Small intestine (tissue), 7 donors: ENCODE data around the gene CNPY2. TPM values are rescaled to one million over a fixed set of nuclear protein-coding genes. Genes with fewer than 3 reads are reported as not detected.

Experiments used
- DNase-seq, 2 donors: peaks; one replicate each; pipeline versions ENCODE4 v3.0.0 to v3.0.0-alpha.2; 2013
- FAIRE-seq: peaks from 2 replicates; lab custom pipeline; 2012; peaks lifted over from hg19 to GRCh38; lab: Jason Lieb, UNC
- H3K27ac ChIP-seq, 3 donors: one replicate each; pipeline ENCODE4 v1.5.1; 2013; ENCODE audit warnings: low read length in 2 of 3, mild to moderate bottlenecking in 2 of 3, control low read depth in 1 of 3, inconsistent platforms in 1 of 3, low read depth in 1 of 3, moderate library complexity in 1 of 3
- H3K27me3 ChIP-seq, 3 donors: one replicate each; pipeline ENCODE4 v1.6.1; 2013; ENCODE audit warnings: low read length in 3 of 3, inconsistent platforms in 1 of 3; ENCODE audit not compliant: control insufficient read depth in 3 of 3, insufficient read depth in 3 of 3
- H3K36me3 ChIP-seq, 3 donors: one replicate each; pipeline ENCODE4 v1.6.1; 2013; ENCODE audit warnings: low read length in 3 of 3, inconsistent platforms in 1 of 3, low read depth in 1 of 3, mild to moderate bottlenecking in 1 of 3, moderate library complexity in 1 of 3; ENCODE audit not compliant: control insufficient read depth in 3 of 3, insufficient read depth in 2 of 3
- H3K4me1 ChIP-seq, 3 donors: one replicate each; pipeline ENCODE4 v1.6.1; 2013; ENCODE audit warnings: low read length in 2 of 3, inconsistent platforms in 1 of 3, low read depth in 1 of 3, mild to moderate bottlenecking in 1 of 3, moderate library complexity in 1 of 3; ENCODE audit not compliant: control insufficient read depth in 3 of 3, insufficient read depth in 2 of 3
- H3K4me3 ChIP-seq, 3 donors: one replicate each; pipeline ENCODE4 v1.5.1; 2013; ENCODE audit warnings: low read length in 3 of 3, control low read depth in 1 of 3, inconsistent platforms in 1 of 3, low read depth in 1 of 3, mild to moderate bottlenecking in 1 of 3, moderate library complexity in 1 of 3
- H3K9me3 ChIP-seq, 2 donors: one replicate each; pipeline ENCODE4 v1.6.1; 2013; ENCODE audit warnings: low read depth in 1 of 2, low read length in 1 of 2; ENCODE audit not compliant: control insufficient read depth in 2 of 2, insufficient read depth in 1 of 2
- WGBS, 3 donors: extraction: QIAGEN DNeasy Blood & Tissue Kit; methylation state at CpG; one replicate each; pipeline ENCODE4 v1.1.7; 2013; 5-methylcytosine and 5-hydroxymethylcytosine counted together
- polyA plus RNA-seq, 4 donors: library from polyadenylated mRNA; stranded (reverse) in 3 of 4; unstranded in 1 of 4; fragments of 200-250 nt in 3 of 4; fragments of 120-200 nt in 1 of 4; gene quantifications; one replicate each; pipeline versions ENCODE4 v1.2.1 to v1.2.3, GENCODE V29; 2013
- donor health status: healthy with polysubstance abuse.
- donor health status: control.
- donor health status: control.
- donor health status: Bipolar disorder and iron deficiency.
- donor health status: healthy.

CNPY2 gene
- polyA plus RNA-seq, 4 donors = 80.0 to 195 (median 134) TPM

DNA sequence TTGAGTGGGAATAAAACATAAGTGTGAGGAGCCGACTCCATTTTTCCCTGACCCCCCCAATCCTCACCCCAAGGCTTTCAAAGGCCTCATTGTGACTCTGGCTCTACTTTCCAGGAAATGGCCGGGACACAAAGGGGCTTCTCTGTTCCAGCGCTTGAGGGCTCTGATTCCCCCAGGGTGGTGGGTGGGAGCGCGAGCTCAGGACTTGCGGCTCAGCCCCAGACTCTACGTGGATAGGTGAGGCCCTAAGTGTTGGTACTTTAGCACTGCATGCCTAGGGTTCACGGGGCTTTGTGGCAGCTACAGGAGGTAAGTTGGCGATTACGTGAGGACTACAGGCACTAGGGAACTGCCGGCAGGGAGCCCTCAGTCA lies 553 bp downstream of the CNPY2 start:
- FAIRE-seq (no peak), DNase-seq (peak; percentile 48 to 74)
- WGBS, 3 donors = 0 to 1% (median 1%) methylated on average over 11 of the region's 11 CpGs
- H3K27me3 ChIP-seq = no peaks in the 10 kb centered on the region
- H3K36me3 ChIP-seq = peaks cover 2 to 47% (median 7%) of the 10 kb centered on the region in 3 donors
- H3K27ac ChIP-seq = peak overlapping the region; percentile 87 to 93 (median 92)
- no peaks in the 10 kb centered on the region for H3K9me3 ChIP-seq
- H3K4me3 ChIP-seq = peak overlapping the region; percentile 71 to 96 (median 86)
- H3K4me1 ChIP-seq = peaks cover 0 to 11% (median 0%) of the 10 kb centered on the region in 3 donors

GRCh38 chr12:56311003-56311402 lies 4.8 kb downstream of the CNPY2 start:
- DNase-seq (no peak), FAIRE-seq (no peak)
- Histone ChIP-seq H3K27me3 (no peaks in the 10 kb centered on the region), H3K36me3 (peaks cover 0 to 53% (median 11%) of the 10 kb centered on the region in 3 donors), H3K4me3 (no peak overlapping the region), H3K4me1 (peaks cover 0 to 8% (median 0%) of the 10 kb centered on the region in 3 donors), H3K27ac (no peak overlapping the region), H3K9me3 (no peaks in the 10 kb centered on the region)
- WGBS, 3 donors = 95 to 96% (median 95%) methylated on average over 12 of the region's 12 CpGs

DNA sequence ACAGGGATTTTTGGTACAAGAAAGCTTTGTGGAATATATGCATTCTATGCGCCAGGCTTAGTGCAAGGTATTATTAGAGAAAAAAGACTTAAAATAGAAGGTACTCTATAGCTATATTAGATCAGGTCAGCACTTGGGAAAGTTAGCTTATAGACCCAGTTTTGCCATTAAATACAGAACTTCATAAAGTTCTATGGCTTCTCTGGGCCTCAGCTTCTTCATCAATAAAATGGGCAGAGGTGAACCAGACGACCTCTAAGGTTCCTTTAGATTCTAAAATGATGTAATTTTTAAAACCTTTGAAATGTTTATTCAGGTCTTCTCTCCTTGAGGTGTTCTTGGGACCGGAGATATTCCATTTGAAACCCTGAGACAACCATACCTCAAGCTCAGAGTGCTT lies 7.1 kb downstream of the CNPY2 start:
- FAIRE-seq (no peak), DNase-seq (no peak)
- H3K36me3 ChIP-seq = peaks cover 0 to 68% (median 14%) of the 10 kb centered on the region in 3 donors
- no peaks in the 10 kb centered on the region for H3K4me1 ChIP-seq
- no peaks in the 10 kb centered on the region for H3K27me3 ChIP-seq
- no peaks in the 10 kb centered on the region for H3K9me3 ChIP-seq
- WGBS, 3 donors = 87 to 93% (median 92%) methylated on average over 3 of the region's 3 CpGs
- no peak overlapping the region for H3K4me3 ChIP-seq
- H3K27ac ChIP-seq = no peak overlapping the region

DNA sequence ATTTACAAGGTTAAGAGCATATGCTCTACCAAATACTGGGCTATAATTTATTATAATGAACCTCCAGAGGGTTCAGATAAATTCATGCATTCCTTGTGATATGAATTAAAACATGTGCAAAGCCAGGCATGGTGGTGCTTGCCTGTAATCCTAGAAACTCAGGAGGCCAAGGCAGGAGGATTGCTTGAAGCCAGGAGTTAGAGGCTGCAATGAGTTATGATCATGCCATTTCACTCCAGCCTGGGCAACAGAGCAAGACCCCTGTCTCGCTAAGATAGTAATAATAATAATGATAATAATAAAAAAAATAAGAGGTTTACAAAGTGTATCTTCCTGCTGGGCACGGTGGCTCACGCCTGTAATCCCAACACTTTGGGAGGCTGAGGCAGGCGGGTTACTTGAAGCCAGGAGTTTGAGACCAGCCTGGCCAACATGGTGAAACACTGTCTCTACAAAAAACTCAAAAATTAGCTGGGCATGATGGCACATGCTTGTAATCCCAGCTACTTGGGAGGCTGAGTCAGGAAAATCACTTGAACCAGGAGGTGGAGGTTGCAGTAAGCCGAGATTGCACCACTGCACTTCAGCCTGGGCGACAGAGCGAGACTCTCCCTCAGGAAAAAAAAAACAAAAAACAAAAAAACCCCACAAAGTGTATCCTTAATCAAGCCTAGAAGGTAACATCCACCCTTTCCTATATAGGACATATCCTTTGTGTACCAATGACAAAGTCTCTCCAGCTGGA lies 8.4 kb downstream of the CNPY2 start:
- Histone ChIP-seq H3K27ac (no peak overlapping the region), H3K4me1 (no peaks in the 10 kb centered on the region), H3K9me3 (no peaks in the 10 kb centered on the region), H3K27me3 (no peaks in the 10 kb centered on the region), H3K36me3 (peaks cover 0 to 70% (median 14%) of the 10 kb centered on the region in 3 donors), H3K4me3 (no peak overlapping the region)
- 93 to 98% (median 94%) methylated on average over 7 of the region's 7 CpGs for WGBS, 3 donors
- DNase-seq (no peak), FAIRE-seq (no peak)

DNA sequence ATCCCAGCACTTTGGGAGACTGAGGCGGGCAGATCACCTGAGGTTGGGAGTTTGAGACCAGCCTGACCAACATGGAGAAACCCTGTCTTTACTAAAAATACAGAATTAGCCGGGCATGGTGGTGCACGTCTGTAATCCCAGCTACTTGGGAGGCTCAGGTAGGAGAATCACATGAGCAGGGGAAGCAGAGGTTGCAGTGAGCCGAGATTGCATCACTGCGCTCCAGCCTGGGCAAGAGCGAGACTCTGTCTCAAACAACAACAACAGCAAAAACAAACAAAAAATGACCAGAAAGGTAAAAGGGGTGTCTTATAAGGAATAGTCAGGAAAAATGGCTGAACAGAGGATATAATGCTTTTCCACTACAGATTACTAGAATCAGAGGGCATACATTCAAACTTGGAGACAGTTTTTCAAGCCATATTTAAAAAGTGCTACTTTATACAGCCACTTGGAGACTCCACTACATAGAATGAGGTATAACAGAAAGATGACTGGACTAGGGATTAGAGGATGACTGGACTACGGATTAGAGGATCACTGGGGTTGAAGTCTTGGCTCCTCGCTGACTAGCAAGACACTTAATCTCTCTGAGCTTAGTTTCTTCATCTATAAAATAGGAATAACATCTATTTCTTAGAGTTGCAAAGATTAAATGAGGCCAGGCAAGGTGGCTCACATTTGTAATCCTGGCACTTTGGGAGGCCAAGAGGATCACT lies 10.8 kb downstream of the CNPY2 start:
- FAIRE-seq (no peak), DNase-seq (no peak)
- 89 to 98% (median 95%) methylated on average over 8 of the region's 8 CpGs for WGBS, 3 donors
- H3K4me3 ChIP-seq = no peak overlapping the region
- H3K27me3 ChIP-seq = no peaks in the 10 kb centered on the region
- H3K36me3 ChIP-seq = peaks cover 0 to 57% (median 12%) of the 10 kb centered on the region in 3 donors
- no peak overlapping the region for H3K27ac ChIP-seq
- peaks cover 0 to 16% (median 4%) of the 10 kb centered on the region in 3 donors for H3K4me1 ChIP-seq
- H3K9me3 ChIP-seq = no peaks in the 10 kb centered on the region

- DNase-seq = no peak
- FAIRE-seq = no peak
- H3K36me3 ChIP-seq = peaks cover 0 to 55% (median 5%) of the 10 kb centered on the region in 3 donors
- H3K4me3 ChIP-seq = no peak overlapping the region
- peaks cover 0 to 16% (median 4%) of the 10 kb centered on the region in 3 donors for H3K4me1 ChIP-seq
- no peaks in the 10 kb centered on the region for H3K9me3 ChIP-seq
- H3K27me3 ChIP-seq = no peaks in the 10 kb centered on the region
- H3K27ac ChIP-seq = no peak overlapping the region
- 90 to 93% (median 90%) methylated on average over 3 of the region's 3 CpGs for WGBS, 3 donors
Observed at GRCh38 chr12:56304276-56304675, 11.5 kb downstream of the CNPY2 start.

- H3K36me3 ChIP-seq = peaks cover 0 to 50% (median 6%) of the 10 kb centered on the region in 3 donors
- H3K27me3 ChIP-seq = no peaks in the 10 kb centered on the region
- FAIRE-seq (no peak), DNase-seq (no peak)
- WGBS, 3 donors = 45 to 54% (median 48%) methylated on average over 21 of the region's 21 CpGs
- peak overlapping the region in 1 of 3 donors; percentile 91 for H3K4me3 ChIP-seq
- H3K9me3 ChIP-seq = no peaks in the 10 kb centered on the region
- H3K27ac ChIP-seq = peak overlapping the region; percentile 62 to 98 (median 89)
- peaks cover 2 to 27% (median 14%) of the 10 kb centered on the region in 3 donors for H3K4me1 ChIP-seq
Observed at GRCh38 chr12:56300644-56301464, 14.9 kb downstream of the CNPY2 start.
